Subcutaneous preadipocyte (primary cell): Measurements from ENCODE around the gene IRX2. TPM values are rescaled to one million over a fixed set of nuclear protein-coding genes. Genes with fewer than 3 reads are reported as not detected.

Source experiments
- total RNA-seq: library from RNA; depleted of rRNA; stranded (reverse); fragments of >200 nt; gene quantifications from 2 replicates; pipeline ENCODE4 v1.2.3, GENCODE V29; 2012

Gene IRX2
- total RNA-seq: 9.6 and 16.0 TPM in 2 replicates

DNA sequence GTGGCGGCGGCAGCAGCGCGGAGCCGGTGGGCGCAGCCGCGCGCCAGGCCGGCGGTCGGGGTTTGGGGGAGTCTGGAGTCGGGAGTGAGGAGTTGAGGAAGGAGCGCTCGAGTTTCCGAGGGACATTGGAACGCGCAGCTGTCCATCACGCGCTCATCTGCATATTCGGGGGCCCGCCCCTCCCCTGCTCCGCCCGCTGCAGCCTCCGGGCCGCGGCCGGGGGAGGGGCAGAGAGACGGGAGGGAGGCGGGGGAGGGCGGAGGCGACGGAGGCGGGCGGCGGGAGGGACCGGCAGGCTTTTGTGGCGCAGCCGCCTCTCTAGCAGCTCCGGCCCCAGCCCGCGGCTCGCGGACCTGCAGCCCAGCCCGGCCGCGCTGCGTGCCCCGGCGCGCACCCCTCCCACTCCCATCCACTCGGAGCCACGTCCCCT is at the start of gene IRX2:
Gene IRX2 (minus strand): TSS at position 86 of the 430 bp plus-strand sequence. CDS start 264 bp downstream, outside the sequence.

